Spleen (tissue), 11 donors: ENCODE measurements around the gene APOL5. TPM values are rescaled to one million over a fixed set of nuclear protein-coding genes. Genes with fewer than 3 reads are reported as not detected.

Source experiments
- DNase-seq: peaks from one replicate; pipeline ENCODE4 v3.0.0-alpha.2; 2020
- H3K27ac ChIP-seq, 8 donors: fragments of 200-600 bp; sonication (generic) in 7 of 8; 1 replicate in 4 of 8; 2 replicates in 4 of 8; pipeline versions ENCODE4 v1.5.0 to v1.8.0; 2016 to 2021; ENCODE audit warnings: inconsistent platforms in 4 of 8, mild to moderate bottlenecking in 4 of 8, moderate library complexity in 1 of 8
- H3K27me3 ChIP-seq, 7 donors: fragments of 200-600 bp; sonication (generic) in 6 of 7; replicated peaks in 1 of 7; 1 replicate in 4 of 7; 2 replicates in 3 of 7; pipeline versions ENCODE4 v1.5.0 to v1.8.0; 2016 to 2021; ENCODE audit warnings: inconsistent platforms in 3 of 7, mild to moderate bottlenecking in 1 of 7
- H3K36me3 ChIP-seq, 6 donors: fragments of 200-600 bp; sonication (generic) in 5 of 6; 1 replicate in 4 of 6; 2 replicates in 2 of 6; pipeline versions ENCODE4 v1.5.0 to v1.8.0; 2016 to 2021; ENCODE audit warnings: inconsistent platforms in 2 of 6
- H3K4me1 ChIP-seq, 6 donors: fragments of 200-600 bp; sonication (generic) in 5 of 6; 1 replicate in 3 of 6; 2 replicates in 3 of 6; pipeline versions ENCODE4 v1.5.0 to v1.8.0; 2016 to 2021; ENCODE audit warnings: inconsistent platforms in 3 of 6
- H3K4me3 ChIP-seq, 8 donors: fragments of 200-600 bp; sonication (generic) in 7 of 8; 1 replicate in 4 of 8; 2 replicates in 4 of 8; pipeline versions ENCODE4 v1.5.0 to v1.8.0; 2016 to 2021; ENCODE audit warnings: inconsistent platforms in 4 of 8, mild to moderate bottlenecking in 4 of 8, moderate library complexity in 2 of 8
- H3K9me3 ChIP-seq, 8 donors: fragments of 200-600 bp; sonication (generic) in 7 of 8; 1 replicate in 4 of 8; 2 replicates in 4 of 8; pipeline versions ENCODE4 v1.5.0 to v1.8.0; 2016 to 2021; ENCODE audit warnings: inconsistent platforms in 4 of 8
- CTCF ChIP-seq, 11 experiments: fragments of 200-600 bp in 7 of 11; fragments of 450-650 bp in 4 of 11; sonication (generic) in 4 of 11; IDR thresholded peaks in 8 of 11; conservative IDR thresholded peaks in 3 of 11; 1 replicate in 7 of 11; 2 replicates in 4 of 11; pipeline versions ENCODE4 v1.4.0 to v1.8.0; 2016 to 2021; ENCODE audit warnings: antibody characterized with exemption in 11 of 11, inconsistent platforms in 4 of 11, mild to moderate bottlenecking in 1 of 11
- POLR2A ChIP-seq, 3 donors: fragments of 450-650 bp; IDR thresholded peaks; one replicate each; pipeline ENCODE4 v1.5.1; 2017; ENCODE audit warnings: antibody characterized with exemption in 3 of 3, mild to moderate bottlenecking in 1 of 3
- POLR2AphosphoS5 ChIP-seq, 3 donors: sonication (generic); formaldehyde crosslinking; IDR thresholded peaks; one replicate each; pipeline ENCODE4 v1.5.1; 2017; ENCODE audit warnings: antibody characterized with exemption in 3 of 3
- WGBS, 5 donors: extraction: QIAGEN DNeasy Blood & Tissue Kit in 3 of 5; methylation state at CpG; one replicate each; pipeline versions ENCODE4 v1.1.5 to v1.1.7; 2013 to 2018; 5-methylcytosine and 5-hydroxymethylcytosine counted together
- intact Hi-C: fragments of 100-400 bp; cut with DNase I; formaldehyde crosslinking; loops from one replicate; pipeline ENCODE4 v1.15.0; 2023; ENCODE audit warnings: low total_unique reads
- polyA plus RNA-seq, 3 donors: library from polyadenylated mRNA; stranded (reverse); fragments of 200-250 nt; gene quantifications; one replicate each; pipeline ENCODE4 v1.2.1, GENCODE V29; 2013
- total RNA-seq, 7 donors: library from RNA; depleted of rRNA in 3 of 7; stranded (reverse); fragments of >200 nt in 3 of 7; fragmentation: NEBNext Ultra II Directional in 4 of 7; extraction: Animal tissue kit (Norgen Biotek cat#: 25700) in 4 of 7; gene quantifications; one replicate each; pipeline versions ENCODE4 v1.1.0 to v1.2.1, GENCODE V29; 2016 to 2021
- donor health status: healthy with polysubstance abuse.
- donor health status: DM: no; HTN: no; CAD: no; lungs with moderate emphysema.
- donor health status: DM: no; HTN: no; CAD: no.
- donor health status: Bipolar disorder and iron deficiency.
- donor health status: healthy.
- donor health status: DM: no; HTN: no; CAD: no.
- donor health status: DM: yes; HTN: yes; CAD: no.

APOL5 gene
- total and polyA plus RNA-seq, 10 donors: not detected

GRCh38 chr22:35725521-35725920 is 7.8 kb downstream of the APOL5 start:
- Histone ChIP-seq H3K4me3 (no peak overlapping the region), H3K9me3 (no peaks in the 10 kb centered on the region), H3K27me3 (peaks cover 0 to 37% (median 0%) of the 10 kb centered on the region in 7 donors), H3K36me3 (no peaks in the 10 kb centered on the region), H3K27ac (no peak overlapping the region), H3K4me1 (no peaks in the 10 kb centered on the region)
- no peak for TF ChIP-seq POLR2AphosphoS5 (IDR thresholded peaks at IDR 0.05)
- TF ChIP-seq CTCF (IDR thresholded peaks at IDR 0.05 in 8 of 11, conservative IDR thresholded peaks at IDR 0.05 in 3 of 11): no peak
- TF ChIP-seq POLR2A (IDR thresholded peaks at IDR 0.05): no peak
- no peak for DNase-seq
- WGBS, 5 donors: 89 to 95% (median 92%) methylated on average over 11 of the region's 11 CpGs
- intact Hi-C loops: no loop called here

GRCh38 chr22:35726398-35726797 is 8.7 kb downstream of the APOL5 start:
- WGBS, 5 donors: 79 to 86% (median 81%) methylated on average over 6 of the region's 6 CpGs
- H3K4me3 ChIP-seq: no peak overlapping the region

GRCh38 chr22:35726933-35727332 is 9.3 kb downstream of the APOL5 start:
- H3K4me3 ChIP-seq: no peak overlapping the region
- intact Hi-C loops: no loop called here

More at GRCh38 chr22:35726398-35726797, 8.7 kb downstream of the APOL5 start:
- H3K27me3 ChIP-seq: peaks cover 0 to 45% (median 0%) of the 10 kb centered on the region in 7 donors
- TF ChIP-seq POLR2AphosphoS5 (IDR thresholded peaks at IDR 0.05) (no peak), CTCF (IDR thresholded peaks at IDR 0.05 in 8 of 11, conservative IDR thresholded peaks at IDR 0.05 in 3 of 11) (no peak), POLR2A (IDR thresholded peaks at IDR 0.05) (no peak)
- H3K27ac ChIP-seq: no peak overlapping the region
- no peaks in the 10 kb centered on the region for H3K36me3 ChIP-seq
- intact Hi-C loops: no loop called here
- no peaks in the 10 kb centered on the region for H3K9me3 ChIP-seq
- H3K4me1 ChIP-seq: no peaks in the 10 kb centered on the region
- no peak for DNase-seq

GRCh38 chr22:35727436-35727835 is 9.8 kb downstream of the APOL5 start:
- DNase-seq: no peak
- H3K4me3 ChIP-seq: no peak overlapping the region
- 81 to 89% (median 84%) methylated on average over 11 of the region's 11 CpGs for WGBS, 5 donors
- H3K27ac ChIP-seq: no peak overlapping the region
- no peaks in the 10 kb centered on the region for H3K9me3 ChIP-seq
- no peaks in the 10 kb centered on the region for H3K4me1 ChIP-seq
- H3K27me3 ChIP-seq: peaks cover 0 to 53% (median 0%) of the 10 kb centered on the region in 7 donors
- TF ChIP-seq POLR2A (IDR thresholded peaks at IDR 0.05): no peak
- no peak for TF ChIP-seq CTCF (IDR thresholded peaks at IDR 0.05 in 8 of 11, conservative IDR thresholded peaks at IDR 0.05 in 3 of 11)
- TF ChIP-seq POLR2AphosphoS5 (IDR thresholded peaks at IDR 0.05): no peak
- no peaks in the 10 kb centered on the region for H3K36me3 ChIP-seq
- intact Hi-C loops: no loop called here

More at GRCh38 chr22:35726933-35727332, 9.3 kb downstream of the APOL5 start:
- H3K27me3 ChIP-seq: peaks cover 0 to 51% (median 0%) of the 10 kb centered on the region in 7 donors
- 79 to 89% (median 86%) methylated on average over 15 of the region's 15 CpGs for WGBS, 5 donors
- no peak for TF ChIP-seq POLR2A (IDR thresholded peaks at IDR 0.05)
- no peak for TF ChIP-seq POLR2AphosphoS5 (IDR thresholded peaks at IDR 0.05)
- no peak for TF ChIP-seq CTCF (IDR thresholded peaks at IDR 0.05 in 8 of 11, conservative IDR thresholded peaks at IDR 0.05 in 3 of 11)
- H3K36me3 ChIP-seq: no peaks in the 10 kb centered on the region
- H3K27ac ChIP-seq: no peak overlapping the region
- H3K4me1 ChIP-seq: no peaks in the 10 kb centered on the region
- DNase-seq: no peak
- no peaks in the 10 kb centered on the region for H3K9me3 ChIP-seq
